Fibroblast of pulmonary artery (primary cell): ENCODE measurements around the gene KCNK2.
A peak's percentile ranks its signal among the peaks of the same experiment; 100 is the strongest.

ENCODE experiments used
- DNase-seq: peaks from one replicate; pipeline ENCODE4 v3.0.0-alpha.2; 2010; ENCODE audit warnings: low read depth
- H3K4me3 ChIP-seq: replicated peaks from 2 replicates; pipeline ENCODE4 v1.5.1; 2011; ENCODE audit warnings: low read depth, mild to moderate bottlenecking, control low read depth, low read length, moderate library complexity
- TF ChIP-seq, protein P1 (sequence below): IDR thresholded peaks from 2 replicates; pipeline ENCODE4 v1.5.1; 2011; ENCODE audit warnings: mild to moderate bottlenecking, control low read depth, low read length, inconsistent platforms; ENCODE audit errors: missing control alignments

The KCNK2 gene, protein sequence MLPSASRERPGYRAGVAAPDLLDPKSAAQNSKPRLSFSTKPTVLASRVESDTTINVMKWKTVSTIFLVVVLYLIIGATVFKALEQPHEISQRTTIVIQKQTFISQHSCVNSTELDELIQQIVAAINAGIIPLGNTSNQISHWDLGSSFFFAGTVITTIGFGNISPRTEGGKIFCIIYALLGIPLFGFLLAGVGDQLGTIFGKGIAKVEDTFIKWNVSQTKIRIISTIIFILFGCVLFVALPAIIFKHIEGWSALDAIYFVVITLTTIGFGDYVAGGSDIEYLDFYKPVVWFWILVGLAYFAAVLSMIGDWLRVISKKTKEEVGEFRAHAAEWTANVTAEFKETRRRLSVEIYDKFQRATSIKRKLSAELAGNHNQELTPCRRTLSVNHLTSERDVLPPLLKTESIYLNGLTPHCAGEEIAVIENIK

GRCh38 chr1:215082532-215083382 lies at the start of gene KCNK2:
TSS of gene KCNK2 (plus strand) at chr1:215082737. CDS start at chr1:215083386, 649 bp downstream.
- peak within 1 kb of the TSS; percentile 57 for H3K4me3 ChIP-seq
- TF ChIP-seq, protein P1, sequence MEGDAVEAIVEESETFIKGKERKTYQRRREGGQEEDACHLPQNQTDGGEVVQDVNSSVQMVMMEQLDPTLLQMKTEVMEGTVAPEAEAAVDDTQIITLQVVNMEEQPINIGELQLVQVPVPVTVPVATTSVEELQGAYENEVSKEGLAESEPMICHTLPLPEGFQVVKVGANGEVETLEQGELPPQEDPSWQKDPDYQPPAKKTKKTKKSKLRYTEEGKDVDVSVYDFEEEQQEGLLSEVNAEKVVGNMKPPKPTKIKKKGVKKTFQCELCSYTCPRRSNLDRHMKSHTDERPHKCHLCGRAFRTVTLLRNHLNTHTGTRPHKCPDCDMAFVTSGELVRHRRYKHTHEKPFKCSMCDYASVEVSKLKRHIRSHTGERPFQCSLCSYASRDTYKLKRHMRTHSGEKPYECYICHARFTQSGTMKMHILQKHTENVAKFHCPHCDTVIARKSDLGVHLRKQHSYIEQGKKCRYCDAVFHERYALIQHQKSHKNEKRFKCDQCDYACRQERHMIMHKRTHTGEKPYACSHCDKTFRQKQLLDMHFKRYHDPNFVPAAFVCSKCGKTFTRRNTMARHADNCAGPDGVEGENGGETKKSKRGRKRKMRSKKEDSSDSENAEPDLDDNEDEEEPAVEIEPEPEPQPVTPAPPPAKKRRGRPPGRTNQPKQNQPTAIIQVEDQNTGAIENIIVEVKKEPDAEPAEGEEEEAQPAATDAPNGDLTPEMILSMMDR, result no peak
- DNase-seq, result peak; percentile 6

DNA sequence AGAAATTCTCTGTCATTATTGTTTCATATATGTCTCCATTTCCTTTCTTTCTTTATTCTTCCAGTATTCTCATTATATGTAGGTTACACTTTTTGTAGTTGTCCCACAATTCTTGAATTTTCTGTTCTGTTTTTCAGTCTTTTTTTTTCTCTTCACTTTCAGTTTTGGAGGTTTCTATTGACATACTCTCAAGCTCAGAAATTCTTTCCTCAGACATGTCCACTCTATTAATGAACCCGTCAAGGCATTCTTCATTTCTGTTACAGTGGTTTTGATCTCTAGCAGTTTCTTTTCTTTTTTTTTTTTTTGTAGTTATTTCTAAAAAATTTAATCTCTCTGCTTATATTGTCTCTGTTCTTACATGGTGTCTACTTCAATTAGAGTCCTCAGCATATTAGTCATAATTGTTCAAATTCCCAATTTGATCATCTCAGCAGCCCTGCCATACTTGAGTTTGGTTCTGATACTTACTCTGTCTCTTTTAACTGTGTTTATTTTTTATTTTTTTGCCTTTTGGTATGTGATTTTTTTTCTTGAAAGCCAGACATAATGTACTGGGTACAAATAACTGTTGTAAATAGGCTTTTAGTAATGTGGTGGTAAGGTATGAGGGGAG lies 49.5 kb upstream of the KCNK2 start:
- TF ChIP-seq, protein P1, result no peak
- DNase-seq, result no peak
- no peak overlapping the region for H3K4me3 ChIP-seq

- H3K4me3 ChIP-seq, result no peak overlapping the region
- no peak for DNase-seq
- TF ChIP-seq, protein P1, result no peak
These were observed 42.3 kb upstream of the KCNK2 start for GRCh38 chr1:215040190-215040589.

- H3K4me3 ChIP-seq, result no peak overlapping the region
- no peak for DNase-seq
These were observed 39.1 kb upstream of the KCNK2 start for GRCh38 chr1:215043401-215043800.

GRCh38 chr1:215044151-215044550 lies 38.4 kb upstream of the KCNK2 start:
- no peak for DNase-seq
- H3K4me3 ChIP-seq, result no peak overlapping the region
- TF ChIP-seq, protein P1, result no peak

More at GRCh38 chr1:215043401-215043800, 39.1 kb upstream of the KCNK2 start:
- TF ChIP-seq, protein P1, result no peak

DNA sequence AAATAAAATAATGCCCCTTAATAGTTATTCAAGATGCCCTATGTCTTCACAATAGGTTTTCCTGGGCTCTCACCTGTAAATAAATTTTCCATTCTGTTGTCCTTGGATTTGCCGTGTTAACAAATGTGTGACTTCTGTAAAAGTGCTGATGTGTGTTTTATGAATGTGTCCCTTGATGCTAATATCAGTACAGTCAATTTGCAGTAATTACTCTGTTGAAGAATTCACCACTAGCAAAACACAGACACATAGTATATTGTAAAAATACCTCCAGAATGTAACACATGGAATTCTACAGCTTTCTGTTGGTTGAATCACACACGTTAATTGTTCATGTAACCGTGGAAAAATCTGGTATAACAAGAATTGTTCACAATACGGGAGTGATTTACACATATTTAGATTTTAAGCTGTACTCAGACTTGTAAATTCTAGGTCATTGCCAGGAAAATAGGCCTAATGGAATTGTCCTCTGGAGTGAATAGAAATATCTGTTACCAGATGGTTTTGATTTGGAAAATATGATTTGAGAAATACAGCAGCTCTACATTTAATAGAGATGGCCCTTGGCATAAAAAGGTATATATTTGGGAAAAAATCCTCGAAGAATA lies 36.7 kb upstream of the KCNK2 start:
- DNase-seq, result no peak
- TF ChIP-seq, protein P1, result no peak

More for the DNA sequence above, 36.7 kb upstream of the KCNK2 start:
- no peak overlapping the region for H3K4me3 ChIP-seq
